Motor neuron (in vitro differentiated cells): ENCODE results near the gene LGALS1. TPM values are rescaled to one million over a fixed set of nuclear protein-coding genes. Genes with fewer than 3 reads are reported as not detected.
"Not testable (repeated sequence)": the region's sequence is repeated elsewhere in the genome, so short reads cannot be mapped to it uniquely, and the experiment has no call there.

Experiments
- ATAC-seq, 8 experiments: fragments of 200-7000 bp; cut with Tn5 transposase; replicated peaks in 6 of 8; 2 replicates each; pipeline ENCODE4 v1.8.0; 2021; ENCODE audit warnings: mild to moderate bottlenecking in 8 of 8, moderate library complexity in 8 of 8
- H3K27ac ChIP-seq, 2 donors: fragments of 250-450 bp; sonication (Bioruptor Pico); 2 replicates each; pipeline ENCODE4 v1.9.0; 2021; ENCODE audit warnings: antibody characterized with exemption in 2 of 2, mild to moderate bottlenecking in 2 of 2, moderate library complexity in 1 of 2
- H3K4me1 ChIP-seq, 2 donors: fragments of 250-450 bp; sonication (Bioruptor Pico); replicated peaks in 1 of 2; 2 replicates each; pipeline ENCODE4 v1.6.1; 2021; ENCODE audit warnings: antibody characterized with exemption in 2 of 2, mild to moderate bottlenecking in 2 of 2, moderate library complexity in 1 of 2
- H3K4me3 ChIP-seq, 5 donors: fragments of 250-450 bp; sonication (Bioruptor Pico); 2 replicates each; pipeline ENCODE4 v1.9.0; 2021; ENCODE audit warnings: antibody characterized with exemption in 5 of 5, mild to moderate bottlenecking in 5 of 5, moderate library complexity in 4 of 5
- whole genome bisulfite sequencing, 10 experiments: fragments of 450-650 bp; shearing (Covaris generic); methylation state at CpG; one replicate each; pipeline ENCODE4 v1.0.0; 2022; 5-methylcytosine and 5-hydroxymethylcytosine counted together
- in situ Hi-C, 9 experiments: fragments of 400-800 bp; cut with MboI; loops; one replicate each; pipeline ENCODE4 v1.15.0; 2021; ENCODE audit warnings: low sequenced_read_pairs in 9 of 9, low pct_unique_long_range_greater_than_20kb in 2 of 9; ENCODE audit not compliant: unreplicated experiment in 9 of 9
- total RNA-seq, 8 experiments: library from RNA; unstranded; fragments of 300-600 nt; gene quantifications; 2 replicates each; pipeline versions ENCODE4 v1.2.3 to v1.2.4, GENCODE V29; 2022

LGALS1 gene
- total RNA-seq, 8 experiments from 2014 or later = 23.1 to 1,188 (median 160) TPM

GRCh38 chr22:37690901-37691504, 15.6 kb downstream of the LGALS1 start:
- H3K4me1 ChIP-seq = peaks cover 9% of the 10 kb centered on the region in 2 donors
- WGBS, 10 experiments = 80 to 89% (median 80%) methylated on average over 1 to 5 of the region's 18 CpGs; no CpG with 5 or more reads in 7 of the 10 experiments
- H3K27ac ChIP-seq = no peak overlapping the region
- H3K4me3 ChIP-seq = no peak overlapping the region
- no peak for ATAC-seq
- in situ Hi-C loops = no loop called here

- in situ Hi-C loops = no loop called here
- 20 to 100% (median 89%) methylated on average over 1 to 10 of the region's 15 CpGs; no CpG with 5 or more reads in 1 of the 10 experiments for WGBS, 10 experiments
- Histone ChIP-seq H3K4me3 (no peak overlapping the region), H3K4me1 (peaks cover 14 to 17% of the 10 kb centered on the region in 2 donors), H3K27ac (no peak overlapping the region)
- ATAC-seq = no peak
Measured at GRCh38 chr22:37692627-37693285, 17.3 kb downstream of the LGALS1 start.

GRCh38 chr22:37694131-37694530, 18.7 kb downstream of the LGALS1 start:
- WGBS, 10 experiments = 84 to 100% (median 94%) methylated on average over 1 to 6 of the region's 7 CpGs; no CpG with 5 or more reads in 3 of the 10 experiments

GRCh38 chr22:37696260-37696656, 20.8 kb downstream of the LGALS1 start:
- peak in 1 of 8 experiments; percentile 32 for ATAC-seq
- peaks cover 16 to 20% of the 10 kb centered on the region in 2 donors for H3K4me1 ChIP-seq
- in situ Hi-C loops = not testable (repeated sequence)
- WGBS, 10 experiments = 0 to 55% (median 28%) methylated on average over 1 to 8 of the region's 13 CpGs; no CpG with 5 or more reads in 1 of the 10 experiments
- peak overlapping the region; percentile 11 to 38 (median 29) for H3K4me3 ChIP-seq
- peak overlapping the region; percentile 30 to 54 for H3K27ac ChIP-seq

More at GRCh38 chr22:37694131-37694530, 18.7 kb downstream of the LGALS1 start:
- ATAC-seq, in situ Hi-C loops, H3K4me3 ChIP-seq, H3K27ac ChIP-seq: not testable (repeated sequence)
- H3K4me1 ChIP-seq = peaks cover 16 to 20% of the 10 kb centered on the region in 2 donors

GRCh38 chr22:37696657-37697537, 21.5 kb downstream of the LGALS1 start, which contains the start of gene TRIOBP:
Gene TRIOBP, plus strand, starts transcription at chr22:37697048. Its CDS starts 4,318 bp downstream, at chr22:37701366.
- in situ Hi-C loops = no loop called here
- peak; percentile 98 to 99 (median 99) for ATAC-seq
- Histone ChIP-seq H3K27ac (peak within 1 kb of the TSS; percentile 76 to 81), H3K4me3 (peak within 1 kb of the TSS; percentile 19 to 38 (median 31)), H3K4me1 (peaks cover 16 to 20% of the 10 kb centered on the region in 2 donors)
- 0 to 13% (median 0%) methylated on average over 1 to 14 of the region's 39 CpGs; no CpG with 5 or more reads in 3 of the 10 experiments for WGBS, 10 experiments

- H3K4me1 ChIP-seq = peaks cover 16 to 20% of the 10 kb centered on the region in 2 donors
- no peak for ATAC-seq
- 70% methylated on average over 2 of the region's 3 CpGs; no CpG with 5 or more reads in 9 of the 10 experiments for WGBS, 10 experiments
- in situ Hi-C loops = no loop called here
- H3K4me3 ChIP-seq = peak overlapping the region; percentile 19 to 38 (median 31)
- peak overlapping the region; percentile 76 to 81 for H3K27ac ChIP-seq
Measured at GRCh38 chr22:37697538-37697835, 22.1 kb downstream of the LGALS1 start.

GRCh38 chr22:37701141-37701786, 25.8 kb downstream of the LGALS1 start:
- ATAC-seq = no peak
- whole genome bisulfite sequencing, 10 experiments = 60 to 100% (median 94%) methylated on average over 1 to 6 of the region's 8 CpGs; no CpG with 5 or more reads in 2 of the 10 experiments
- no peak overlapping the region for H3K4me3 ChIP-seq
- in situ Hi-C loops = no loop called here
- peaks cover 6 to 11% of the 10 kb centered on the region in 2 donors for H3K4me1 ChIP-seq
- no peak overlapping the region for H3K27ac ChIP-seq

GRCh38 chr22:37703906-37704305, 28.5 kb downstream of the LGALS1 start:
- no peak overlapping the region for H3K27ac ChIP-seq
- no peaks in the 10 kb centered on the region for H3K4me1 ChIP-seq
- in situ Hi-C loops = no loop called here
- ATAC-seq = no peak
- H3K4me3 ChIP-seq = no peak overlapping the region
- WGBS, 10 experiments = 65 to 100% (median 87%) methylated on average over 2 to 3 of the region's 7 CpGs; no CpG with 5 or more reads in 5 of the 10 experiments

GRCh38 chr22:37704645-37705044, 29.2 kb downstream of the LGALS1 start:
- ATAC-seq = no peak
- Histone ChIP-seq H3K4me1 (no peaks in the 10 kb centered on the region), H3K27ac (no peak overlapping the region), H3K4me3 (no peak overlapping the region)
- WGBS, 10 experiments = 88 to 100% (median 98%) methylated on average over 1 to 3 of the region's 3 CpGs; no CpG with 5 or more reads in 4 of the 10 experiments
- in situ Hi-C loops = no loop called here

- no peak for ATAC-seq
- 60 to 100% (median 82%) methylated on average over 1 to 2 of the region's 3 CpGs; no CpG with 5 or more reads in 2 of the 10 experiments for WGBS, 10 experiments
- Histone ChIP-seq H3K4me1 (no peaks in the 10 kb centered on the region), H3K4me3 (no peak overlapping the region), H3K27ac (no peak overlapping the region)
- in situ Hi-C loops = no loop called here
Measured at GRCh38 chr22:37705205-37705604, 29.8 kb downstream of the LGALS1 start.

GRCh38 chr22:37708580-37709444, 33.4 kb downstream of the LGALS1 start:
- ATAC-seq = peak in 1 of 8 experiments; percentile 5
- no peaks in the 10 kb centered on the region for H3K4me1 ChIP-seq
- WGBS, 10 experiments = 60 to 100% (median 88%) methylated on average over 1 to 6 of the region's 25 CpGs; no CpG with 5 or more reads in 5 of the 10 experiments
- H3K4me3 ChIP-seq = no peak overlapping the region
- in situ Hi-C loops = no loop called here
- no peak overlapping the region for H3K27ac ChIP-seq

GRCh38 chr22:37709445-37709765, 34.0 kb downstream of the LGALS1 start:
- WGBS, 10 experiments = no CpG with 5 or more reads among the region's 15 CpGs
- peak in 2 of 8 experiments; percentile 8 to 22 for ATAC-seq

More at GRCh38 chr22:37709445-37709765, 34.0 kb downstream of the LGALS1 start:
- Histone ChIP-seq H3K27ac (no peak overlapping the region), H3K4me3 (no peak overlapping the region), H3K4me1 (no peaks in the 10 kb centered on the region)
- in situ Hi-C loops = no loop called here
